Activated CD4-positive, alpha-beta memory T cell treated with anti-CD3 and anti-CD28 coated beads, Interleukin-2, amount 10 ng/mL, durations not matched to agents 7 days and 5 days (primary cell): ENCODE results near the gene FOSL1. TPM values are rescaled to one million over a fixed set of nuclear protein-coding genes. Genes with fewer than 3 reads are reported as not detected.

ENCODE experiments used
- CTCF ChIA-PET: fragments of 350-600 bp; sonication (Branson Sonifier 250); formaldehyde crosslinking; loops from one replicate; lab custom pipeline; 2021; ENCODE audit warnings: antibody characterized with exemption, inconsistent platforms; lab: Charles Lee
- POLR2A ChIA-PET: fragments of 350-600 bp; sonication (Branson Sonifier 250); formaldehyde crosslinking; loops from one replicate; lab custom pipeline; 2021; ENCODE audit warnings: antibody characterized with exemption; lab: Charles Lee
- DNase-seq: peaks from one replicate; pipeline ENCODE4 v3.0.0-alpha.2; 2020
- H3K27ac Mint-ChIP-seq: one replicate; pipeline ENCODE4 v1.8.0; 2021; ENCODE audit warnings: mild to moderate bottlenecking, mixed read lengths
- H3K27me3 Mint-ChIP-seq: one replicate; pipeline ENCODE4 v1.8.0; 2021; ENCODE audit warnings: mixed read lengths
- H3K36me3 Mint-ChIP-seq: one replicate; pipeline ENCODE4 v1.8.0; 2021; ENCODE audit warnings: low read depth, mixed read lengths
- H3K4me1 Mint-ChIP-seq: one replicate; pipeline ENCODE4 v1.8.0; 2021; ENCODE audit warnings: mixed read lengths
- H3K4me3 Mint-ChIP-seq: one replicate; pipeline ENCODE4 v1.8.0; 2021; ENCODE audit warnings: mild to moderate bottlenecking, mixed read lengths
- H3K9me3 Mint-ChIP-seq: one replicate; pipeline ENCODE4 v1.8.0; 2021; ENCODE audit warnings: mixed read lengths
- total RNA-seq, 2 experiments: library from RNA; stranded (reverse); gene quantifications; one replicate each; pipeline ENCODE4 v1.2.3, GENCODE V29; 2021

FOSL1 gene
- total RNA-seq, 2 experiments from 2014 or later: 4.5 to 5.0 TPM

DNA sequence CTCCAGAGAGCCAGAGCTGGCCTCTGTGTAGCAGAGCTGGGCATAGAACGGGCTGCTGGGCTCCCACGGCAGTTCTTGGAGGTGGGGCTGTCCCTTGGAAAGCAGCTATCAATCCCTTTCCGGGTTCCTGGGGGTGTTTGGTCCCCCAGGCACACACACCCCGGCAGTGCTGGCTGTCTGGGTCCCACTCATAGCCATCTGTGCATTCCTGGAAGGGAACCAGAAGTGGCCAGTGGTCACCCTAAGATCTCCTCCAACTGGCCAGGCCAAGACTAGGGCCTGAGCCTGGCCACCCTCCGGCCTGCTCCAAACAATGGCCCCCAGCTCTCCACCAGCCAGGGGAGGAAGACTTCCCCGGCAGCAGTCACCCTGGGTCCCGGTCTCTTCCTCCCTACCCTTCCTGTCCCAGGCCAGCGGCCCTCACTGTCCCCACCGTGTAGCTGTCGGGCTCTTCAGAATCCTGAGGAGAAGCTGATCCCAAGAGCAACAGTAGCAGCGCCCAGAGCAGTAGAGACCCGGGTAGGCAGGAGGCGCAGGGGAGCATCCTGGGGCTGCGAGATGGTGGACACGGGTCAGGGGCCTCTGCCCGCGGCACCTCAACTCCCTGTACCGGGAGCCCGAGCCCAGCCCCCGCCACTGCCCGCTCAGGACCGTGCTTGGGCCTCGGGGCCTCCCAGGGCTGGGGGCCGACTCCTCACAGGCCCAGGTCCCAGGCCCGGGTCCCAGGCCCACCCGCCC is 28.2 kb downstream of the FOSL1 start:
- Mint-ChIP-seq H3K27me3 (peaks cover 10% of the 10 kb centered on the region), H3K4me3 (peak overlapping the region; percentile 37), H3K4me1 (peaks cover 37% of the 10 kb centered on the region), H3K27ac (no peak overlapping the region), H3K36me3 (peaks cover 13% of the 10 kb centered on the region), H3K9me3 (no peaks in the 10 kb centered on the region)
- CTCF ChIA-PET: interaction anchor here (1.2 to 4.7 kb wide), 3 partner anchors 12 to 21 kb away, joined by 4 to 46 read pairs (median 8); partner anchors contain the start of genes CCDC85B and MUS81
- POLR2A ChIA-PET: interaction anchor here (0.9 to 4.9 kb wide), 11 partner anchors 8 to 234 kb away, joined by 3 to 135 read pairs (median 5); partner anchors contain the start of genes BANF1, CCDC85B, CFL1 and CTSW
- DNase-seq: no peak

DNA sequence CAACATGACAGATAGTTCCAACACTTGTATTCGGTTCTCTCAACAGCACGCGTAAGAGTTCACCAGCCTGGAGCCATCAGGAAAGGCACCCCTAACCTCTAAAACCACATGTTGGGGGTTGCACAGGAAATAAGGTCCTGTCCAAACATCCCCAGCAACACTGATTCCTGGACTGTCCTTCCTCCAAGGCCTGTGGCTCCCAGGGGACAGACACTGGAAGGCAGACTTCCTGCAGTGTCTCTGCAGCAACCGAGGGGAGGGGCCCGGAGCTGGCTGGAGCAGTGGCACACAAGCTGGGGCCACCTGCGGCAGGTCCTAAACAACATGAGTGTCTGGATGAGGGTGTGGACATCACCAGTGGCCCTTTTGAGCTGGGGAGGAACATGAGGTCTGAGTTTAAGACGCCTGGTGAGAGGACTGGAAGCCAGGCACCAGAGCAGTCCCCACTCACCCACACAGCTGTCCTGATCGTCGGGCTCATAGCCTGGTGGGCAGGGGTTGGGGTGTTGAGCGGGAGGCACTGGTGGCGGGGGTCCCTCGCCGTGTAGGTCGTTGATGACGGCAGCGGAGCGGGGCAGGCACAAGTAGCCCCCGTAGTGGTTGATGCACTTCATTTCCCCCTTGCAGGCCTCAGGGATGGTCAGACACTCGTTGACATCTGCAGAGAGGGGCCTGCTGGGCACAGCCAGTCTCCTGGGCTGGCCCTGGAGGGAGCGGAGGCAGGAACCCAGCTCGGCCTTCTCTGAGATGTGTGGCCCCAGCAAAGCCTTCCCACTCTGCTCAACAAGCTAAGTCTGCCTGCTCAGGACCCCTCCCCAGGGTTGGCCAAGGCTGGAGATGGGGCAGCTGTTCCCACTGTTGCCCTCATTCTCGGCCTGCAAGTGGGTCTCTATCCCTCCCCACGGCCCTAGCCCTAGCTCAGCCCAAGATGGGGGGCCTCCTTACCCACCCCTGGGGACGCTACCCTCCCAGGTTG is 29.2 kb downstream of the FOSL1 start:
- Mint-ChIP-seq H3K36me3 (peaks cover 17% of the 10 kb centered on the region), H3K9me3 (no peaks in the 10 kb centered on the region), H3K27ac (no peak overlapping the region), H3K4me3 (no peak overlapping the region), H3K27me3 (peaks cover 10% of the 10 kb centered on the region), H3K4me1 (peaks cover 37% of the 10 kb centered on the region)
- DNase-seq: no peak
- POLR2A ChIA-PET: interaction anchor here (0.7 to 4.9 kb wide), 15 partner anchors 8 to 233 kb away, joined by 3 to 135 read pairs (median 4); partner anchors contain the start of genes BANF1, CCDC85B, CFL1 and CTSW
- CTCF ChIA-PET: interaction anchor here (1.2 to 4.7 kb wide), 4 partner anchors 11 to 20 kb away, joined by 4 to 46 read pairs (median 8); partner anchors contain the start of genes CCDC85B and MUS81

DNA sequence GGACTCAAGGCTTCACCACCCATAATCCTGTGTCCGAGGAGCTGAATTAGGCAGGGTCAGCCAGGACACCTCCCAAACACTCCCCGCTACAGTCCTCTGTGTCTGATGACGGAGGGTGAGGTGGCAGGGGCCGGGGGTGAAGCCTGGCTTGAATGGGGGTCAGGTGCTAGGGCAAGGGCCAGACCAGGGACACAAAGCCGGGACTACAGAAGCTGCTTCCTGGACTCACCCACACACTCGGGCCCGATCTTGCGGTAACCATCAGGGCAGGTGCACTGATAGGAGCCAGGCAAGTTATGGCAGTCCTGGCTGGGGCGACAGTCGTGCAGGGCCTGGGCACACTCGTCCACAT is 29.9 kb downstream of the FOSL1 start:
- Mint-ChIP-seq H3K4me1 (peaks cover 37% of the 10 kb centered on the region), H3K4me3 (no peak overlapping the region), H3K27me3 (peaks cover 10% of the 10 kb centered on the region), H3K27ac (no peak overlapping the region), H3K9me3 (no peaks in the 10 kb centered on the region), H3K36me3 (peaks cover 23% of the 10 kb centered on the region)
- DNase-seq: no peak
- POLR2A ChIA-PET: interaction anchor here (0.7 to 4.9 kb wide), 10 partner anchors 10 to 132 kb away, joined by 3 to 135 read pairs (median 6); partner anchors contain the start of genes BANF1, CCDC85B, CFL1 and CTSW
- CTCF ChIA-PET: interaction anchor here (1.6 to 4.7 kb wide), 3 partner anchors 10 to 19 kb away, joined by 7 to 46 read pairs (median 16); partner anchors contain the start of genes CCDC85B, FIBP and MUS81

DNA sequence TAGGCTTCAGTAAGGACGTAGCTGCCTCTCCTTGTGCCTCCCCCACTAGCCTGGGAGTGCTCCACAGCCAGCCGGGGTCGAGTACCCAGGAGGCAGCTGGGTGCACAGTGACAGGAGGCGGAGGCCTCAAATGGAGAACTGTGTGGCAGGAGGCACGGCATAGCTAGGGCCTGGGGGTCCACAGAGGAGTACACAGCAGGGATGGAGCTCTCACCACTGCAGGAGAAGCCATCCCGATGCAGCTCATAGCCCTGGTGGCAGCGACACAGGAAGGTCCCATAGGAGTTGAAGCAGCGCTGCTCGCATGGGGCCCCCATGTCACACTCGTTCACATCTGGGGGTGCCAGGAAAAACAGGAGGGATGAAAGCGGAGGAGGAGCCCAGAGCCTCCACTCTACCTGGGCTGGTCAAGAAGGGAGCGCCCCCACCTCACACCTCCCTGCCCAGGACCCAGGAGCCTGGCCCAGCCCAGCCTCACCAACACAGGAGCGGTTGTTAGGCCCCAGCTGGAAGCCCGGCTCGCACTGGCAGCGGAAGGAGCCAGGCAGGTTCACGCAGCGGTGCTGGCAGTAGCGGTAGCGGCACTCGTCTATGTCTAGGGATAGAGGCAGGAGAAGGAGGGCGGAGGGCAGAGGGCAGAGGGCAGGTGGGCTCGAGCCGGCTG is 30.4 kb downstream of the FOSL1 start:
- Mint-ChIP-seq H3K27ac (no peak overlapping the region), H3K4me1 (peaks cover 38% of the 10 kb centered on the region), H3K4me3 (no peak overlapping the region), H3K9me3 (no peaks in the 10 kb centered on the region), H3K36me3 (peaks cover 27% of the 10 kb centered on the region), H3K27me3 (peaks cover 10% of the 10 kb centered on the region)
- ChIA-PET CTCF (interaction anchor here (0.9 to 4.7 kb wide), 6 partner anchors 9 to 152 kb away, joined by 3 to 46 read pairs (median 6); partner anchors contain the start of genes CCDC85B, FIBP and MUS81), POLR2A (interaction anchor here (0.7 to 4.9 kb wide), 11 partner anchors 11 to 157 kb away, joined by 3 to 135 read pairs (median 5); partner anchors contain the start of genes BANF1, CCDC85B, CFL1 and CTSW)
- no peak for DNase-seq

DNA sequence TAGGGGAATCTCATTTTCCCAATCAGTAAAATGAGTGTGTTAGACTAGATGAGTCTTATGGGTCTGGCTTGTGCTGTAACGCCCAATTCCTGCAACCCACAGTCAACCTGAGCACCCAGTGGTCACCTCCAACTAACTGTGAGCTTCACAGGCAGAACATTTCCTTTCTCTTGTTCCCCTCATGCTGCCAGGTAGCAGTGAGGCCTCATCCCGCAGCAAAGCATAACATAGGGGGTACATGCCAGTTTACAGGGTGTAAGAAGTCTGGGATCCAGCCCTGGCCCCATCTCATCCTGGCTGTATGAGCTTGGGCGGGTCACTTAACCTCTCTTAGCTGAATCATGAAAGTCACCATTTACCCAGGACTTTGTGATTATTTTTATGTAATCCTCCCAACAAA is 31.3 kb downstream of the FOSL1 start:
- Mint-ChIP-seq H3K4me1 (peaks cover 37% of the 10 kb centered on the region), H3K4me3 (no peak overlapping the region), H3K27me3 (peaks cover 10% of the 10 kb centered on the region), H3K36me3 (peaks cover 34% of the 10 kb centered on the region), H3K27ac (no peak overlapping the region), H3K9me3 (no peaks in the 10 kb centered on the region)
- ChIA-PET CTCF (interaction anchor here (0.9 to 4.7 kb wide), 5 partner anchors 9 to 153 kb away, joined by 3 to 46 read pairs (median 5); partner anchors contain the start of genes CCDC85B, FIBP and MUS81), POLR2A (interaction anchor here (0.6 to 4.9 kb wide), 10 partner anchors 10 to 156 kb away, joined by 3 to 135 read pairs (median 4); partner anchors contain the start of genes CCDC85B, CFL1, CTSW and FIBP)
- DNase-seq: no peak

DNA sequence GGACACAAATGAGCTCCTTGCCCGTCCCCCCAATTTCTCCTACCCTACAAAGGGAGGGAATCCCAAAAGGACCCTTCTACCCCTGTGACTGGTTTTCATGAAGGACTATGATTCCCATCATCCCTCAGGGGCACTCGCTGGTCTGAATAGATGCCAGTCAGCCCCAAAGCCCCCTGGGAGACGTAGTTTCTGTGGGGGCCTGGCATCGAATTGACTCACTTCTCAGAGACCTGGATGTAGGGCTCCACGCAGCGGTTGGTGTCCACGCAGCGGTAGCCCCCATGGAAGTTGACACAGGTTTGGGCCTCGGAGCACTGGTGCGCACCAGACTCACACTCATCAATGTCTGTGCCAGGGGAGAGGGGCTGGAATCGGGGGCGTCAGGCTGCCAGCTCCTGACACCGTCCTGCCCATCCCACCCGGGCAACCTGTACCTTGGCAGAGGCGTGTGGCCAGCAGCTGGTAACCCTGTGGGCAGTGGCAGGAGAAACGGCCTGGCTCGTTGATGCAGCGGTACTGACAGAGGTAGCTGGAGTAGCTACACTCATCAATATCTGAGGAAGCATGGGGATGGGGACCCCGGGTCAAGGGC is 32.0 kb downstream of the FOSL1 start:
- H3K36me3 Mint-ChIP-seq: peaks cover 38% of the 10 kb centered on the region
- H3K27me3 Mint-ChIP-seq: peaks cover 7% of the 10 kb centered on the region
- ChIA-PET POLR2A (interaction anchor here (0.6 to 4.9 kb wide), 7 partner anchors 10 to 118 kb away, joined by 3 to 135 read pairs (median 12); partner anchors contain the start of genes CCDC85B, CFL1, CTSW and FIBP), CTCF (interaction anchor here (1.4 to 4.7 kb wide), 3 partner anchors 8 to 21 kb away, joined by 5 to 46 read pairs (median 16); partner anchors contain the start of genes CCDC85B, FIBP and MUS81)
- peaks cover 34% of the 10 kb centered on the region for H3K4me1 Mint-ChIP-seq
- no peaks in the 10 kb centered on the region for H3K9me3 Mint-ChIP-seq
- H3K4me3 Mint-ChIP-seq: no peak overlapping the region
- no peak overlapping the region for H3K27ac Mint-ChIP-seq
- DNase-seq: no peak

DNA sequence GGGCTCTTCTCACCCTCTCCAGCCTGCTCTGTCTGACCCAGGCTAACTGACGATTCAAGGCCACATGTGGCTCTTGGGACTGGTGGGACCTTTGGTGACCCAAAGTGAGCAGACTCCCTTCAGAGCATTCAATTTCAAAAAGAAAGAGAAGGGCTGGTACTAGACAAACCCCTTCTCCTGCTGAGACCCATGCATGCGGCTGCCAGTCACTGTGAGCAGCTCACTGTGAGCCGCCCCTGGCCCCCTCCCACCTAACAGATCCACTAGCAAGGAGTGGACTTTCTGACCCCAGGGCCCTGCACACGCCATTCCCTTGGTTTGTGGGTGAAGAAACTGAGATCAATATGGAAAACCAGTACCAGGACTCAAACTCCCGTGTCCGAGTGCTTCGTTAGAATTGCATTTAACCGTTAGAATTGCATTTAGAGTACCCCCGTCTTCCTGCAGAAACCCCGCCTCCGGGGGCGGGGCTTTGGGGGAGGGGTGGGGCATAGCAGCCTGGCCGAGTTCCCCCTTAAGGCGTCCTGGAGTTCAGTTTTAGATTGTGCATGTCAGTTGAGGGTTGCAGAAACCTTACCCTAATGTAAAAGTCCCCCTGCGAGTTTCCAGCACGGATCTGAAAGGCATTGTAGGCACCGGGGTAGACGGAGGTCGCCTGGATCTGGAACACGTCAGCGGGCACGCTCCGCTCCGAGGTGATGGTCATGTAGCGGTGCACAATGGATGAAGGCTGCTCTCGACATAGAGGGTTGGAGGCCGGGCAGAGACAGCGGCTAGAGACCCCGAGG is 32.7 kb downstream of the FOSL1 start:
- Mint-ChIP-seq H3K27ac (no peak overlapping the region), H3K27me3 (peaks cover 5% of the 10 kb centered on the region), H3K4me1 (peaks cover 36% of the 10 kb centered on the region), H3K36me3 (peaks cover 42% of the 10 kb centered on the region), H3K4me3 (no peak overlapping the region), H3K9me3 (no peaks in the 10 kb centered on the region)
- POLR2A ChIA-PET: interaction anchor here (1.2 to 4.9 kb wide), 5 partner anchors 9 to 23 kb away, joined by 4 to 135 read pairs (median 12); partner anchors contain the start of genes CCDC85B, CFL1, FIBP and MUS81
- no peak for DNase-seq
- CTCF ChIA-PET: interaction anchor here (3.0 to 4.7 kb wide), 2 partner anchors 7 to 22 kb away, joined by 16 to 46 read pairs; partner anchors contain the start of genes CCDC85B, FIBP and MUS81

DNA sequence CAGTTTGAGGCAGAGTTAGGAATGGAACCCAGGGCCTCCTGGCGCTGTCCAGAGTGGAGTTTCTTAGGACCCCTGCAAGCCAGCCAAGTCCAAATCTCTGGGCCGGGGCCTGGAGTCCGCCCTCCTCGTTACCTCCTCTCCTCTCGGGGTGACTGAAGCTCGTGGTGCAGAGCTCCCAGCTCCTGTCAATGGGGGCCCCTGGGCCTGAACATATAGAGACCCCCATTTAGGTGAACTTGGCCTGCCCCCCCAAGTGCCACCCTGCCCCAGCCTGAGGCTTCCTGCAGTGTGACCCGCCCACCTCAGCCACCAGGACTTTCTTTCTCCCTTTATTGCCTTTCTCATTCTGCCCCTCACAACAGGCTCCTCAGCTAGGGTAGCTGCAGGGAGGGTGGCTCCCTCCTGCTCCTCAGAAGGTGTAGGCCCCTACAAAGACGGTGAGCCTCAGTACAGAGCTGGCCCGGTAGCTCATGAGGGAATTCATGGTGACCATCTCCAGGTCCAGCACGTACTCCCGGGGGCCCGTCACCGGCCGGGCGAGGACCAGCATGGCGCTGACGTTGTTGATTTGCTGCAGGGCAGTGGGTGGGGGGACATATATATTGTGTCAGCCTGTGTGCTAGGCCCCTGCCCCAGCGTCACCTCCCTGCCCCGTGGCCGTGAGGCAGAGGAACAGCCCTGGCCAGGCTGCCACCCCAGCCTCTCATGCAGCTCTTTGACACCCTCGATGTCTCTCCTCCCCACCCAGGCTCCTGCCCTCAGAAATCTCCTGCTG is 33.5 kb downstream of the FOSL1 start:
- no peak overlapping the region for H3K4me3 Mint-ChIP-seq
- peaks cover 48% of the 10 kb centered on the region for H3K36me3 Mint-ChIP-seq
- H3K27me3 Mint-ChIP-seq: peaks cover 1% of the 10 kb centered on the region
- peaks cover 40% of the 10 kb centered on the region for H3K4me1 Mint-ChIP-seq
- no peak overlapping the region for H3K27ac Mint-ChIP-seq
- no peak for DNase-seq
- ChIA-PET POLR2A (interaction anchor here (1.0 to 1.5 kb wide), 2 partner anchors 9 to 24 kb away, joined by 4 to 5 read pairs; partner anchors contain the start of genes CCDC85B and CFL1), CTCF (interaction anchor here (0.8 kb wide), 1 partner anchor 18 kb away, joined by 4 read pairs; no protein-coding TSS in a partner anchor)
- no peaks in the 10 kb centered on the region for H3K9me3 Mint-ChIP-seq

DNA sequence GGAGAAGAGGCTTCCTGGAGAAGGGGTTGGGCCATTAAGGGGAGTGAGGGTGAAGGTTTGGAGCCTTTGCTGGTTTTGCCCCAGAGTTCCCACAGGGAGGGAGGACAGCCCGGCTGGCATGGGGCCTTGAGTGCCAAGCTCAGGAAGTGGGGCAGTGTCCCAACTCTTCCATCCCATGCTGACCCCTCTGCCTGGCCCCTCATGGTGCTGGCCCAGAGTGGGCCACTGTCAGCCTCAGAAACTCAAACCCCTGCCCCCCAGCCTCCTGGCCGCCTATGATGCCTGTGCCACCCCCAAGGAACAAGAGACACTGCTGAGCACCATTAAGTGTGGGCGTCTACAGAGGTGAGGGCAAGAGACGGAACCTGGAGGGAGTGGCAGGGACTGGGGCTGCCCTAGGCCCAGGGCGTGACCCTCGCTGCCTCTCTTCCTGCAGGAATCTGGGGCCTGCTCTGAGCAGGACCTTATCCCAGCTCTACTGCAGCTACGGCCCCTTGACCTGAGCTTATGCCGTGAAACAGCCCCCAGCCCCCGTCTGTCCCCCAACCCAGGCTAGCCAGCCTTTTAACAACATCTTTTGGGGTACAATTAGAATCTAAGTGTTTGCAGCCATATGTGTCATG is 34.5 kb downstream of the FOSL1 start:
- DNase-seq: no peak
- peaks cover 43% of the 10 kb centered on the region for H3K4me1 Mint-ChIP-seq
- CTCF ChIA-PET: interaction anchor here (0.8 kb wide), 1 partner anchor 19 kb away, joined by 4 read pairs; no protein-coding TSS in a partner anchor
- POLR2A ChIA-PET: no interaction called here
- no peak overlapping the region for H3K27ac Mint-ChIP-seq
- no peaks in the 10 kb centered on the region for H3K27me3 Mint-ChIP-seq
- H3K4me3 Mint-ChIP-seq: no peak overlapping the region
- peaks cover 54% of the 10 kb centered on the region for H3K36me3 Mint-ChIP-seq
- no peaks in the 10 kb centered on the region for H3K9me3 Mint-ChIP-seq
